ENCODE results near the gene PDCD1. TPM values are rescaled to one million over a fixed set of nuclear protein-coding genes. Genes with fewer than 3 reads are reported as not detected.

Gene PDCD1
- total and polyA plus RNA-seq, 10 of the 15 experiments (the other 5 are each of a cell fraction or from before 2014, with no cell fraction given): 0.62 to 6.4 (median 2.9) TPM; not detected in 2

DNA sequence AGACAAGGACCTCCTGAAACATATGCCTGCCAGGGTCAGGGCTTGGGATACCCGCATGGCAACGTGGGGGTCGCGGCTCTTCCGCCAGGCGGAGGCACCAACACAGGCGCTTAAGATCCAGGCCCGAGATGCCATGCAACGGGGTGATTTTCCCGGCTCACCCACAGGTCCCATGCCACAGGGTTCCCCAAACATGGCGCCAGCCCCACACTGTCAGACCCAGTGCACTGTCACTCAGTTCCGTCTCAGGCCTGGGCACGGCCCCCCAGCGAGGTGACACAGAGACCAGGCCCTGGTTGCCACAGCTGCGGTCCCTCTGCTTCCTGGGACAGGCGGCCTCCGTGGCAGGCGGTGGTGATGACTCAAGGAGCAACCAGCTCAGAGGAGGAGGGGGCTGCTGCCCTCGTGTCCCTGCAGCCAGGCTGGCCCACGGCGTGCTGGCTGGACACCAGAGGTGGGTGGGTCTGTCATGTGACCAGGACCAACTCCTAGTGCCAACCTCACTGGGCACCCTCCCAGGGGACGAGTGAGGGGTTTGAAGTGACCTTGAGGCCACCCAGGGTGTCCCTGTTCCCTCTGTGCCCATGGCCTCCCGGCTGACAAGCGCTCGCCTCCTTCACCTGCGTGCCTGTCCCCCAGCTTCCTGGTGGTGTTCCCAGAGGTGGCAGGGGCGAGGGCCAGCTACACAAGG is 4.9 kb downstream of the PDCD1 start (continued):
- TF ChIP-seq, protein P1, sequence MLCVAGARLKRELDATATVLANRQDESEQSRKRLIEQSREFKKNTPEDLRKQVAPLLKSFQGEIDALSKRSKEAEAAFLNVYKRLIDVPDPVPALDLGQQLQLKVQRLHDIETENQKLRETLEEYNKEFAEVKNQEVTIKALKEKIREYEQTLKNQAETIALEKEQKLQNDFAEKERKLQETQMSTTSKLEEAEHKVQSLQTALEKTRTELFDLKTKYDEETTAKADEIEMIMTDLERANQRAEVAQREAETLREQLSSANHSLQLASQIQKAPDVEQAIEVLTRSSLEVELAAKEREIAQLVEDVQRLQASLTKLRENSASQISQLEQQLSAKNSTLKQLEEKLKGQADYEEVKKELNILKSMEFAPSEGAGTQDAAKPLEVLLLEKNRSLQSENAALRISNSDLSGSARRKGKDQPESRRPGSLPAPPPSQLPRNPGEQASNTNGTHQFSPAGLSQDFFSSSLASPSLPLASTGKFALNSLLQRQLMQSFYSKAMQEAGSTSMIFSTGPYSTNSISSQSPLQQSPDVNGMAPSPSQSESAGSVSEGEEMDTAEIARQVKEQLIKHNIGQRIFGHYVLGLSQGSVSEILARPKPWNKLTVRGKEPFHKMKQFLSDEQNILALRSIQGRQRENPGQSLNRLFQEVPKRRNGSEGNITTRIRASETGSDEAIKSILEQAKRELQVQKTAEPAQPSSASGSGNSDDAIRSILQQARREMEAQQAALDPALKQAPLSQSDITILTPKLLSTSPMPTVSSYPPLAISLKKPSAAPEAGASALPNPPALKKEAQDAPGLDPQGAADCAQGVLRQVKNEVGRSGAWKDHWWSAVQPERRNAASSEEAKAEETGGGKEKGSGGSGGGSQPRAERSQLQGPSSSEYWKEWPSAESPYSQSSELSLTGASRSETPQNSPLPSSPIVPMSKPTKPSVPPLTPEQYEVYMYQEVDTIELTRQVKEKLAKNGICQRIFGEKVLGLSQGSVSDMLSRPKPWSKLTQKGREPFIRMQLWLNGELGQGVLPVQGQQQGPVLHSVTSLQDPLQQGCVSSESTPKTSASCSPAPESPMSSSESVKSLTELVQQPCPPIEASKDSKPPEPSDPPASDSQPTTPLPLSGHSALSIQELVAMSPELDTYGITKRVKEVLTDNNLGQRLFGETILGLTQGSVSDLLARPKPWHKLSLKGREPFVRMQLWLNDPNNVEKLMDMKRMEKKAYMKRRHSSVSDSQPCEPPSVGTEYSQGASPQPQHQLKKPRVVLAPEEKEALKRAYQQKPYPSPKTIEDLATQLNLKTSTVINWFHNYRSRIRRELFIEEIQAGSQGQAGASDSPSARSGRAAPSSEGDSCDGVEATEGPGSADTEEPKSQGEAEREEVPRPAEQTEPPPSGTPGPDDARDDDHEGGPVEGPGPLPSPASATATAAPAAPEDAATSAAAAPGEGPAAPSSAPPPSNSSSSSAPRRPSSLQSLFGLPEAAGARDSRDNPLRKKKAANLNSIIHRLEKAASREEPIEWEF (IDR thresholded peaks at IDR 0.05; ENCODE audit: insufficient replicate concordance, low read depth, low read length): no peak
- no peak for TF ChIP-seq DPF2 (IDR thresholded peaks at IDR 0.05)
- TF ChIP-seq, protein P2, sequence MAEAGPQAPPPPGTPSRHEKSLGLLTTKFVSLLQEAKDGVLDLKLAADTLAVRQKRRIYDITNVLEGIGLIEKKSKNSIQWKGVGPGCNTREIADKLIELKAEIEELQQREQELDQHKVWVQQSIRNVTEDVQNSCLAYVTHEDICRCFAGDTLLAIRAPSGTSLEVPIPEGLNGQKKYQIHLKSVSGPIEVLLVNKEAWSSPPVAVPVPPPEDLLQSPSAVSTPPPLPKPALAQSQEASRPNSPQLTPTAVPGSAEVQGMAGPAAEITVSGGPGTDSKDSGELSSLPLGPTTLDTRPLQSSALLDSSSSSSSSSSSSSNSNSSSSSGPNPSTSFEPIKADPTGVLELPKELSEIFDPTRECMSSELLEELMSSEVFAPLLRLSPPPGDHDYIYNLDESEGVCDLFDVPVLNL (IDR thresholded peaks at IDR 0.05; ENCODE audit: low read depth, low read length): no peak
- TF ChIP-seq BMI1 (IDR thresholded peaks at IDR 0.05; ENCODE audit: borderline replicate concordance): no peak
- TF ChIP-seq, protein P3, sequence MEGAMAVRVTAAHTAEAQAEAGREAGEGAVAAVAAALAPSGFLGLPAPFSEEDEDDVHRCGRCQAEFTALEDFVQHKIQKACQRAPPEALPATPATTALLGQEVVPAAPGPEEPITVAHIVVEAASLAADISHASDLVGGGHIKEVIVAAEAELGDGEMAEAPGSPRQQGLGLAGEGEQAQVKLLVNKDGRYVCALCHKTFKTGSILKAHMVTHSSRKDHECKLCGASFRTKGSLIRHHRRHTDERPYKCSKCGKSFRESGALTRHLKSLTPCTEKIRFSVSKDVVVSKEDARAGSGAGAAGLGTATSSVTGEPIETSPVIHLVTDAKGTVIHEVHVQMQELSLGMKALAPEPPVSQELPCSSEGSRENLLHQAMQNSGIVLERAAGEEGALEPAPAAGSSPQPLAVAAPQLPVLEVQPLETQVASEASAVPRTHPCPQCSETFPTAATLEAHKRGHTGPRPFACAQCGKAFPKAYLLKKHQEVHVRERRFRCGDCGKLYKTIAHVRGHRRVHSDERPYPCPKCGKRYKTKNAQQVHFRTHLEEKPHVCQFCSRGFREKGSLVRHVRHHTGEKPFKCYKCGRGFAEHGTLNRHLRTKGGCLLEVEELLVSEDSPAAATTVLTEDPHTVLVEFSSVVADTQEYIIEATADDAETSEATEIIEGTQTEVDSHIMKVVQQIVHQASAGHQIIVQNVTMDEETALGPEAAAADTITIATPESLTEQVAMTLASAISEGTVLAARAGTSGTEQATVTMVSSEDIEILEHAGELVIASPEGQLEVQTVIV (IDR thresholded peaks at IDR 0.05; ENCODE audit: borderline replicate concordance, partially characterized antibody): no peak
- no peak for TF ChIP-seq POLR2AphosphoS2 (IDR thresholded peaks at IDR 0.05; ENCODE audit: low read depth, low read length)
- TF ChIP-seq, protein P4, sequence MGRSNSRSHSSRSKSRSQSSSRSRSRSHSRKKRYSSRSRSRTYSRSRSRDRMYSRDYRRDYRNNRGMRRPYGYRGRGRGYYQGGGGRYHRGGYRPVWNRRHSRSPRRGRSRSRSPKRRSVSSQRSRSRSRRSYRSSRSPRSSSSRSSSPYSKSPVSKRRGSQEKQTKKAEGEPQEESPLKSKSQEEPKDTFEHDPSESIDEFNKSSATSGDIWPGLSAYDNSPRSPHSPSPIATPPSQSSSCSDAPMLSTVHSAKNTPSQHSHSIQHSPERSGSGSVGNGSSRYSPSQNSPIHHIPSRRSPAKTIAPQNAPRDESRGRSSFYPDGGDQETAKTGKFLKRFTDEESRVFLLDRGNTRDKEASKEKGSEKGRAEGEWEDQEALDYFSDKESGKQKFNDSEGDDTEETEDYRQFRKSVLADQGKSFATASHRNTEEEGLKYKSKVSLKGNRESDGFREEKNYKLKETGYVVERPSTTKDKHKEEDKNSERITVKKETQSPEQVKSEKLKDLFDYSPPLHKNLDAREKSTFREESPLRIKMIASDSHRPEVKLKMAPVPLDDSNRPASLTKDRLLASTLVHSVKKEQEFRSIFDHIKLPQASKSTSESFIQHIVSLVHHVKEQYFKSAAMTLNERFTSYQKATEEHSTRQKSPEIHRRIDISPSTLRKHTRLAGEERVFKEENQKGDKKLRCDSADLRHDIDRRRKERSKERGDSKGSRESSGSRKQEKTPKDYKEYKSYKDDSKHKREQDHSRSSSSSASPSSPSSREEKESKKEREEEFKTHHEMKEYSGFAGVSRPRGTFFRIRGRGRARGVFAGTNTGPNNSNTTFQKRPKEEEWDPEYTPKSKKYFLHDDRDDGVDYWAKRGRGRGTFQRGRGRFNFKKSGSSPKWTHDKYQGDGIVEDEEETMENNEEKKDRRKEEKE (IDR thresholded peaks at IDR 0.05): no peak
